ENCODE measurements around the gene MICAL3.
"Not testable (repeated sequence)": the region's sequence is repeated elsewhere in the genome, so short reads cannot be mapped to it uniquely, and the experiment has no call there.

The MICAL3 gene, protein sequence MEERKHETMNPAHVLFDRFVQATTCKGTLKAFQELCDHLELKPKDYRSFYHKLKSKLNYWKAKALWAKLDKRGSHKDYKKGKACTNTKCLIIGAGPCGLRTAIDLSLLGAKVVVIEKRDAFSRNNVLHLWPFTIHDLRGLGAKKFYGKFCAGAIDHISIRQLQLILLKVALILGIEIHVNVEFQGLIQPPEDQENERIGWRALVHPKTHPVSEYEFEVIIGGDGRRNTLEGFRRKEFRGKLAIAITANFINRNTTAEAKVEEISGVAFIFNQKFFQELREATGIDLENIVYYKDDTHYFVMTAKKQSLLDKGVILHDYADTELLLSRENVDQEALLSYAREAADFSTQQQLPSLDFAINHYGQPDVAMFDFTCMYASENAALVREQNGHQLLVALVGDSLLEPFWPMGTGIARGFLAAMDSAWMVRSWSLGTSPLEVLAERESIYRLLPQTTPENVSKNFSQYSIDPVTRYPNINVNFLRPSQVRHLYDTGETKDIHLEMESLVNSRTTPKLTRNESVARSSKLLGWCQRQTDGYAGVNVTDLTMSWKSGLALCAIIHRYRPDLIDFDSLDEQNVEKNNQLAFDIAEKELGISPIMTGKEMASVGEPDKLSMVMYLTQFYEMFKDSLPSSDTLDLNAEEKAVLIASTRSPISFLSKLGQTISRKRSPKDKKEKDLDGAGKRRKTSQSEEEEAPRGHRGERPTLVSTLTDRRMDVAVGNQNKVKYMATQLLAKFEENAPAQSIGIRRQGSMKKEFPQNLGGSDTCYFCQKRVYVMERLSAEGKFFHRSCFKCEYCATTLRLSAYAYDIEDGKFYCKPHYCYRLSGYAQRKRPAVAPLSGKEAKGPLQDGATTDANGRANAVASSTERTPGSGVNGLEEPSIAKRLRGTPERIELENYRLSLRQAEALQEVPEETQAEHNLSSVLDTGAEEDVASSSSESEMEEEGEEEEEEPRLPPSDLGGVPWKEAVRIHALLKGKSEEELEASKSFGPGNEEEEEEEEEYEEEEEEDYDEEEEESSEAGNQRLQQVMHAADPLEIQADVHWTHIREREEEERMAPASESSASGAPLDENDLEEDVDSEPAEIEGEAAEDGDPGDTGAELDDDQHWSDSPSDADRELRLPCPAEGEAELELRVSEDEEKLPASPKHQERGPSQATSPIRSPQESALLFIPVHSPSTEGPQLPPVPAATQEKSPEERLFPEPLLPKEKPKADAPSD (N-terminal part only)

DNA sequence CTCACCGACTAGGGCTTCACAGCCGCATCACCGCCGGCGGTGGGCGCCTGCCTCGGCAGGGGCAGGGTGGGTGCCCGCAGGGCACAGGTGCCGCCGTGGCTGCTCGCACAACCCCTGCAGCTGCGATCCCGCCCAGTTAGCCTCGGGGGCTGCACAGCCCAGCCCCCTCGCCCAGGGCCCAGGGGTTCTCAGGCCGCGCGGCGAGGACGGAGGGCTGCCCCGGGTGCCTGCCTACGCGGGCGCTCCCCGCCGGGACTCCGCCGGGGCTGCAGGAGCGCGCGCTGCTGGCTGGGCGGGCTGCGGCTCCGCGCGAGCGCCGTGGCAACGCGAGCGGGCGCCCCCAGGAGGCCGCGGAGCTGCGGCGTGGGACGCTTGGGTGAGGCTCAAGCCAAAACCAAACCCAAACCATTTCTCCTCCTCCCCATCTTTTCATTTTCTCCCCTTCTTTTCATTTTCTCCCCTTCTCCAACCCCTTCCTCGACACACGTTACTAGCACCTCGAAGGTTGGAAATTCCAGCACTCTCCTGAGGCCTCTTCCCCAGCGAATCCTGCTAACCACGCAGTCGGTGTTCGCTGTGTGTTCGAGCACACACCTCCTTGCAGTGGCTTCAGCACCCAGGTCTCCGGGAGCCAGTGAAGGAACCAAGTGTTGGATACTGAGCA is at the start of gene MICAL3:
TSS of gene MICAL3 (minus strand) at position 286 of the 664 bp plus-strand sequence. CDS start 117,749 bp downstream, outside the sequence.
- DNase-seq = peak in 1 of 2 experiments; percentile 6

DNA sequence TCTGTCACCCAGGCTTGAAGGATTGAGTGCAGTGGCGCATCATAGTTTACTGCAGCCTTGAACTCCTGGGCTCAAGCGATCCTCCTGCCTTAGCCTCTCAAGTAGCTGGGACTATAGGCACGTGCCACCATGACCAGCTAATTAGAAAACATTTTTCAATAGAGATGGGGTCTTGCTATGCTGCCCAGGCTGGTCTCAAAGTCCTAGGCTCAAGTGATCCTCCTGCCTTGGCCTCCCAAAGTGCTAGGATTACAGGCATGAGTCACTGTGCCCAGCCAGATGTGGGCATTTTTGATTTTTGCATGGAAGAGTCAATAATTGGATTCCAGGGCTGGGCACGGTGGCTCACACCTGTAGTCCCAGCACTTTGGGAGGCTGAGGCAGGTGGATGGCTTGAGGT is 49.6 kb upstream of the MICAL3 start:
- not testable (repeated sequence) for DNase-seq

DNA sequence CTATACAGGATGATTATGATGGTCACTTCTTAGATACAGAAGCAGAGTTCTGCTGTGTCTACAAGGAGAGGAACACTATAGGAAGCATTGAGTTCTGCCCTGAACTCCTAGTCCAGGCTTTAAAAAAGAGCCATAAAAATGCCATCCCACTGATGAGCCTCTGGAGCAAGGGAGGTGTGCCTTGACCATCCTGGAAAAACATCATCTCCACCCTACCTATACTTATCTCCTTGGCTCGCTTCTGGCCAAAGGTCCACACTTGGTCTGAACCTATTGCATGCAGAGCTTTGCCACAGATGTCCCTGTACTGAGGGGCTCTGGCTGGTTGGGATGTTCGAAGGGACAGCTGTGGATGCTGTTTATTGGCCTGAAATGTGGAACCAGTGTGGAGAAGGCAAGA is 49.1 kb upstream of the MICAL3 start:
- DNase-seq = no peak

DNA sequence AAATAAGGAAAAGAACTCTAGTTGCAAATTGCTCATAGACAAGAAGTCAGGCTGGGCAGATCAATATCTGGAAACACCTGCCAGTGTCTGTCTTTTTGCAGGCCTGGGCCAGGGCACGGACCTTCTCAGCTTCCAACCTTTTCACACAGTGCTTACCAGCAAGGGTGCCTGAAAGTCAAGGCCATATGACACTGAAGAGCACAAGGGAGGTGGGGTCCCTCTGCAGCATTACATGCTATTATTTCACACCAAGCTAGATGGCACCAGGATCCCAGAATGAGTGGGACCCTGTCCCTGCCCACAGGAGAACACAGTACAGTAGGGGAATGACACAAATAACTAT is 47.6 kb upstream of the MICAL3 start:
- no peak for DNase-seq

DNA sequence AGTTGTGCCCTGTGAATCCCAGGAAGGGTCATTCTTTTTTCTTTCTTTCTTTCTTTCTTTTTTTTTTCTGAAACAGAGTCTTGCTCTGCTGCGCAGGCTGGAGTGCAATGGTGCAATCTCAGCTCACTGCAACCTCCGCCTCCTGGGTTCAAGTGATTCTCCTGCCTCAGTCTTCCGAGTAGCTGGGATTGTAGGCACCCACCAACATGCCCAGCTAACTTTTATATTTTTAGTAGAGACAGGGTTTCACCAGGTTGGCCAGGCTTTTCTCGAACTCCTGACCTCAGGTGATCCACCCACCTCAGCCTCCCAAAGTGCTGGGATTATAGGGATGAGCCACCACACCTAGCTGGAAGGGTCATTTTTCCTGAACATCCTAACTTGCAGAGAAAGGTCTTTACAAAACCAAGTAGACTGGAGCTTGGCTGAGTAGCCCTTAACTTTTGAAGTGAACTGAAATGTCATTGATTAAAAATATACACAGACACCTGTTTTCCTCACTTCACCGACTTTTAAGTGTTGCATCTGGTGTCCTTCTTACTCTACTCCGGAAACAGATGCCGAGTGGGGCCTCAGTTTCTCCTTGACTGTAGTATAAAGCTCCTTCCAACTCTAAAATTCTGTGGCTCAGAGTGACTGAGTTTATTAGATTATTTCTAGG is 47.1 kb upstream of the MICAL3 start:
- not testable (repeated sequence) for DNase-seq

DNA sequence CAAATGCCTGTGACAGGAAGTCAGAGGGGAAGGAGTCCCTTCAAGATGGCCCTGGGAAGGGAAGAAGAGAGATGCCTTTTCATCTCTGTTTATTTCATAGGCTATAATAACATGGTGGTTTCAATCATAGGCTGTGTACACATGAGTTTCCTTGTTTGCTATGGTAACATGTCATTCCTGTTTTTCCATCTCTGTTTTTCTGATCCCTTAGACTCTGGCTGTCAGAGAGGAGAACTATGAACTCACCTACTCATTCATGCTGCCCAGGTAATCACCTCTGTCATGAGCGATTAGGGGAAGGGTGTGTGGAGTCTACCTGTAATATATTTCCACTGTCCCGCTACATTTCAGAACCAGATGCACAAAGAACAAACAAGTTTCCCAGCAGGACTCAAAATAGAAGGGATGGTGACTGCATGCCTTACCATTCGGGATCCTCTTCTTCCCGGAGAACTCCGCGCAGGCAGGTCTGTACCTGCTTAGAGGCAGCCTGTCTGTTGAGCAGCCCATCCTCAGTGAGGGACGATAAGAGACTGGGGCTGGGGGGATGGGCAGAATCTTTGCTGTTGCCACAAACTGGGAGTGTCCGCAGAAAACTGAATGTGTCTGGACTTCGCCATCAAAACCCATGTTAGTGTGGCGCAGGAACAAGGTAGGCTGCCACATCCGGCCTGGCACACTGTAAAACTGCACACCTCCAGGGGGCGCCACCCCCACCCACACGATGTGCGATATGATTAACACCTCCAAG is 46.4 kb upstream of the MICAL3 start:
- DNase-seq = no peak

DNA sequence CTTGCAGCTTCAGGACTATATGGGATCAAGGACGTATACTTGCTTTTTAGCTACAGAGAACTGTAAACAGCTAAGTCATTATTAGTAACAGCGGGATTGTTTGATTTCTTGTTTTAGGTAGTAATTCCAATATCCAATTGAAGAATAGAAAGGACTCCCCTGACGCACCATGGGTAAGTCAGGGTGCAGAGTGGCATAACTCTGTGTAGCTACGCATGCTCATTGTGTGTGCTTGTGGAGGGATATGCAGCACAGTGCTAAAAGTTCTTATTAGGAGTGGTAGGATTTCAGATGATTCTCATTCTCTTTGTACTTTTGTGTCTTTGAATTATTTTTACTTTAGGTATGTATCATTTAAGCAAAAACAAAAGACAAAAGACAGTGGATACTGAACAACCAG is 45.7 kb upstream of the MICAL3 start:
- DNase-seq = no peak

DNA sequence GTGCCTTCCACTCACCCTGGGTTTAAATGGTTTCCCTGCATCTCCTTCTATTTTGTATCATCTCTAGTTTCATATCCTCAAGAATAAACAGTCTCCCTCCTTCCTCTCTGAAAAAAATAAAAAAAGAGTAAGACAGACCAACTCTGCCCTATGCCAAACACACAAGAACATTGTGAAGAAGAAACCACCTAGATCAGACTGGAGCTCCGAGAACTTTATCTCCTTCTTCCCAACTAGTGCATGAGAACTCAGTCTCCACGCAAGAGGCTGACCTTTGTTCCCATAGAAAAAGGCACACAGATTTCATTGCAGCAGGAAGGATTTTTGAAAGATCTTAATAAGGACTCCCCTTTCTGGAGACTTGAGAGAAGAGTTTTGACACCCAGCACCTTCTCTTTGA is 44.7 kb upstream of the MICAL3 start:
- no peak for DNase-seq

DNA sequence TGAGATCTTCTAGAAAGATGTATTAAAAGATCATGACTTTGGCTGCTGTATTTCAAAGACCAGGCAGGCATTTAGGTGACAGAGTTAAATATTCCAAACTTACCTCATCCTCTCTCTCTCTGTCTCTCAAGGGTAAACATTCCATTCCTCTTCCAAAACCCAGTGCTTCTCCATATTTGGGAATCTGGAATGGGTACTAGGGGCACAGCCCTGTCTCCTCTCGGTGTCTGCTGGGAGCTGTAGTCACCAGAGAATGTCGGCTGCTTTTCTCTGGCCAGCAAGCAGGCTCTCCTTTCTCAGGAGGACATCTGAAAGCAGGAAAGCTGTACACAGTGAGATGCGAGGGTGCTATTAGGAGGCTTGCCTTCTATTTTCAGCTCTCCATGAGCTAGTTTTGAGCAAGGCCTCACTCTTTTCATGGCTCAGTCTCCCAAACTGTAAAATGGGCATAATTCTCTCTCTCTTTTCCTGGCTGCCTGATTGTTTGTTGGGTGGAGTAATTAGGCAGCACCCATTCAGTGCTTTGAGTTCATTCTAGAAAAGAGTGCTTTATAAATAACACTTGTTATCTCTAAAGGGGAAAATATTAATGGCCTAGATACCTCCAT is 44.1 kb upstream of the MICAL3 start:
- no peak for DNase-seq

DNA sequence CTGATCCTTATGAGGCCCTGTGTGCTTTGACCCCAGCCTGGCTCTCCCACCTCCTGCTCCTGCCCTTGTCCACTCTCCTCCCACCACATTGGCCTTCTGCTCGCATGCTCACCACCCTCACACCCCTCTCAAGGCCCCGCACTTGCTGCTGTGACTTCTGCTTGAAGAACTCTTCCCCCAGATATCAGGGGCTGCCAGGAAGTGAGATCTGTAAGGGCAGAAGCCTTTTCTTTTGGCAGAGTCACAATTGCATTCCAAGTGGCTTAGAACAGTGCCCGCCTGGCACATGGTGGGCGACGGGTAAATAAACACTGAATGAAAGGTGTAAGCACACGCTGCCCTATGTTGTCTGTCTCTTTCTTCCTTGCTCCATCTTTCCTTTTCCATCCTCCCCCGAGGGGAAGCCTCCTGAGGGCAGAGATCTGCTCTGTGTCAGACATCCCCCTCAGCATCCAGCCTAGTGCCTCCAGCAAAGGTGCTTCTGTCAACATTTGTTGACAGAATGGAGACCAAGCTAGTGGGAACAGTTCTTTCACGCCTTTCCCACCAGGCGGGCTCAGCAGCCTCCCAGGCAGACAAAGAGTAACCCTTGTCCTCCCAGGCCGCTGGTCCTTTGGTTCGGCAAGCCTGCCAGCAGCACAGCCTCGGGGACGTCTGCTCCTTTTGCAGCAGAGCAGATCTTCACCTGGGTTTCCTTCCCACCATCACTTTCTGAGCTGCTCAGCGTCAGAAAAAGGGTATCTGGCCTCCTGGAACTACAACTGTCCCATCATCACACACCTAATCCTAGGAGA is 43.4 kb upstream of the MICAL3 start:
- no peak for DNase-seq

DNA sequence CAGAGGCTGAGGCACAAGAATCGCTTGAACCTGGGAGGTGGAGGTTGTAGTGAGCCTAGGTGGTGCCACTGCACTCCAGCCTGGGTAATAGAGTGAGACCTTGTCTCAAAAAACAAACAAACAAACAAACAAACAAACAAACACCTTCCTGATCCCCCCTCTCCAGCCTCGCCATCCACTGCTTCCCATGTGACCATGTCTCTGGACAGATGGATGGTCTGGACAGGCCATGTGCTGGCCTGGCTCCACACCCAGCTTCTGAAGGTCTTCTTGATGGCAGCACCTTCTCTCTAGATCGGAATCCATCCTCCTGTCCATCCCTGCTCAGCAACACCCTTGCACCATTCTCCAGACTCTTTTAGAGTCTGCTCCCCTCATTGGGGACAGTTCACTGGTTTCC is 42.8 kb upstream of the MICAL3 start:
- DNase-seq = no peak

DNA sequence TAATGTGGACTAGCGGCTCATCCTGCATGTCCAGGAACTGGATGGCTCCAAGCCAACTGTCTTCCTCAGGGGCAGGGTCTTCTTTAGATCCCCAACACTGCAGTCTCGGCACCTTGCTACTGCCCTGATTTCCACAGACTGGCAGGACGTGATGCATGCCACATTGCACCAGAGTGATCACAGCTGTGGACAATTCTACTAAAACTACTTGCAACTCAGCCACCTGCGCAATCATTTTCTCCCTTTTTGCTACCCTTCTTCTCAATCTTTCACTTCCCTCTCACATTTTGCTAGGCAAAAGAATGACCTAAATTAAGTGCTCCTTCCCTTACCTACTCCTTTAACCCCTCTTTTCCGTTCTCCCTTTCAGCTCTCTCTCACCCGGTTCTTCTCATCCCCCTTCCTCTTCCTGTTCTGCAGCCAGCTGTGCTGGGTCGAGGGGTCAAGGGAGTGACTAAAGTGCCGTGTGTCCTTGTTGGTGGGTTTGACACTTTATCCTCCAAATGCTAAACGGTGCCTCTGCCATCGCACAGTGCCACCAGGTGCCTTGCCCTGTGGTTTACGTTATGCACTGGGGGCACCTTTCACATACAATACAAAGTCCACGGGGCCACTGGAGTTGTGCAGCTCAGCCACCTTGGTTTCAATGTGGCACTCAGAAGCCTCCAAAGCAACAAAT is 42.0 kb upstream of the MICAL3 start:
- no peak for DNase-seq

DNA sequence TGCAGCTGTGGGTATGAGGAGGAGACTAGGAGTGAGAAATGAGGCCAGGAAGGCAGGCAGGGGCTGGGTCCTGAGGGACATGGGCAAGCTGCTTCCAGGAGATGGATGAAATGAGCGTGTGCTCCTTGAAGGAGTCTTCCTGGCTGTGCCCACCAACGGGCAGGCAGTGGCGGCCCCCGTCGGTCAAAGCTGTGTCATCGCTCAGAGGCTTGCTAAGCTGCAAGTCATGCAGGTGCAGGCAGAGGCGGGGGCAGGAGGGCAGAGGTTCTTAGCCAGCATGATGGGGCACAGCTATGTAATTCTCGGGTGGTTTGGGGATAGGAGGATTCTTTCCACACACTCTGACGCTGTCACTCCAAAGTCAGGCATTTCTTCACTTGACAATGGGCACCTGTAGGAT is 40.9 kb upstream of the MICAL3 start:
- no peak for DNase-seq

DNA sequence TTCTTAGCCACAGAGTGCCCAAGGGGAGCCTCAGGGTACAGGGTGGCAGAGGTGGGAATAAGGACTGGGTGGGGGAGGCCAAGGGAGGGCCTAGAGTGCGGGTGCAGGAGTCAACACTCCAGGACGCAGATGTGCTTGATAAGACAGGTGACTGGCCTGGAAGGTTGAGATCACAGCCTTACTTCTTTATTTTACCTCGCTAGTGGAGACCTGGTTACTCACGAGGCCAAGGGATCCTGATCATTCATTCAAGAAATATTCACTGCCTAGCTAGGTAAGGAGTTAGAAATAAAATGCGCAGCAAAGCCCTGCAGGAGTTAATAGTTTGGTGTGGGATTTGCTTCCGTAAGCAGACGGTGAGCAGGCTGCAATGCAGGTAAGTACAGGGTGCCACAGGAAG is 40.3 kb upstream of the MICAL3 start:
- DNase-seq = no peak

DNA sequence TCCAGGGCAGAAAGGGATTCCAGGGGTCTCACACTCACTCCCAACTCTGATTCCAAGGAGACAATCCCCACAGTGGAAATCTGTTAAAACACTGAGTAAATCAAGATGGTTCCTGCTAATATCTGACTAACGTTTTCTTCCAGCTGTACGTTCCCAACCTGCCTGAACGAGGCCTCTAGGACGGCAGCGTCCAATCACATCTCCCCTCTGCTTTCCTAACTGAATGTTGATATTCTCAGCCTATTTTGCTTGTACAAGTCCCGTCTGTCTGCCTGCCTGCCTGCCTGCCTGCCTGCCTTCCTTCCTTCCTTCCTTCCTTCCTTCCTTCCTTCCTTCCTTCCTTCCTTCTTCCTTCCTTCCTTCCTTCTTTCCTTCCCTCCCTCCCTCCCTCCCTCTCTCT is 39.4 kb upstream of the MICAL3 start:
- not testable (repeated sequence) for DNase-seq

DNA sequence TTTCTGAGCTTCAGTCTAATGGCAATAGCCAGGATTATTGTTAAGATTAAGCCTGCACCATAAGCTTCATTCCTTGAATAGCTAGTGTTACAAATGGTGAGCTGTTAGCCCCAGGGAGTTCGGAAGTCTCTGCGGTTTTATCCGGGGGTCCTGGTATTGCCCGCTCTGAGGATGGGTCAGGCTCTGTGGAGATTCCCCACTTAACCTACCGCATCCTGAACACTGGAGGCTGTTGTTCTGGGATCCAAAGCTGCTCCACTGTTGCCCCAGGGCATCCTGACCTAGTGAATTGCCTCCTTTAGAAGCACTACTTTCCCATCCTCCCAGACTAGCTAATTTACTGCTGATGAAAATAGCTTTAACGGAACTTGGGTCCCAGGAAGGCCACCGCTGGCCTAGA is 38.9 kb upstream of the MICAL3 start:
- DNase-seq = no peak

DNA sequence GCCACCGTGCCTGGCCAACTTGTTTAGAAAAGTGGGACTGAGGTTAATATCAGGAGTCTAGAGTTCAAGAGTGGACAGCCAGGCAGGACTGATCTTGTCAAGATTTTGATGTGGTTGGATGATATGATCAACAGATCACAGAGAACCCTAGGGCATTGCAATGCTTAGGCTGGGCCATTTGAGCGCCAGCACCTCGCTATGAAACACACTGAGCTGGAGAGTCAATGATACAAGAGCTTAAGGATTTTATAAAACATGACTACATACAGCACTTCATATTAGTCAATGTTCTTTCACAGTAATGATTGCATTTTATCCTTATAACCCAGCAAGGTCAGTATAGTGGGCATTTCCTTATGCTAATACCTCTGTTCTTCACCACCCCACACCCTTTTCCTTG is 38.1 kb upstream of the MICAL3 start:
- DNase-seq = no peak

DNA sequence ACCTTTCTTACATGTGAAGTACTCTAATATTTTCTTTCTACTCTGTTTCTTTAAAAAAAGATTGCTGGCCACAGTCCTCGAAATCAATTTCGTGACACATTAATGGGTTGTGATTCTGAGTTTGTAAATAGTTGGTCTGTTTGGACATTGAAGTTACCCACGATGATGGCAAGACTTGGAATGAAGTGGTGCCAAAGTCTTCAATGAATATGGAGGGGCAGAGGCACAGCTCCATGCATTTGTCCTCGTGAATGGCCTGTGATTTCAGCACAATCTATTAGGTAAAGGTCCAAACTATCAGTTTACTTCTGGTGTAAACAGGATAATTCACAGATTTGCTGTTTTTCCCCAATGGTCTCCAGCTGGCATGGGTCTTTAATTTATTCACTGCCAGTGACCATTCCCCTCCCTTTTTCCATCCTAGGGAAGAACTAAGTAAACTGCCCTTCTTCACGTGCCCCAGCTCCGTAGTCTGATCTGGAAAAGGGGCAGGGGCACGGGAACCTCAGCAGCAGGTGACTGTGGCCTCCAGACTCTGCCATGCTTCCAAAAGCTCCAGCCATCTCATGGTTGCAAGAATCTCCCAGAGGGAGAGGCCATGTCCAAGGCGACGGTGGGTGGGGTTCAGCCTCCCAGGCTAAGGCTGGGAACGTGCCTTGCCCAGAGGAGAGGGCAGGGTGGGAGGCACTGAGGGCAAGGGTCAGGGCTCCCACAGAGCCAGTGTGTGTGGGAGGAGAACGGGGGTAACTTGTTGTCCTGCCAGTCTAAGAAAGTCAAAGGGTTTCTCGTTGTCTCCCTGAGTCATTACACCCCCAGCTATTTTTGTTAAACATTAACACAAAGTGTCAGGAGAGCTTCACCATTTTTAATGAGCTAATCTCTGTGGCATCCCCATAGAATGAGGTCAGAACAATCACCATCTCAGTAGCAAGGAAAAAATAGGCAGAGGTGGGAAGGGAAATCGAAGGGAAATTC is 36.6 kb upstream of the MICAL3 start:
- DNase-seq = no peak

All from SW 1271 (cell line).